Stimulated activated CD4-positive, alpha-beta T cell treated with anti-CD3 and anti-CD28 coated beads, Interleukin-15, amount 100 ng/mL, for 24 hours (primary cell): ENCODE measurements around the gene CACNG5.

Experiments used
- DNase-seq: peaks from one replicate; pipeline ENCODE4 v3.0.0-alpha.2; 2020

The CACNG5 gene

DNA sequence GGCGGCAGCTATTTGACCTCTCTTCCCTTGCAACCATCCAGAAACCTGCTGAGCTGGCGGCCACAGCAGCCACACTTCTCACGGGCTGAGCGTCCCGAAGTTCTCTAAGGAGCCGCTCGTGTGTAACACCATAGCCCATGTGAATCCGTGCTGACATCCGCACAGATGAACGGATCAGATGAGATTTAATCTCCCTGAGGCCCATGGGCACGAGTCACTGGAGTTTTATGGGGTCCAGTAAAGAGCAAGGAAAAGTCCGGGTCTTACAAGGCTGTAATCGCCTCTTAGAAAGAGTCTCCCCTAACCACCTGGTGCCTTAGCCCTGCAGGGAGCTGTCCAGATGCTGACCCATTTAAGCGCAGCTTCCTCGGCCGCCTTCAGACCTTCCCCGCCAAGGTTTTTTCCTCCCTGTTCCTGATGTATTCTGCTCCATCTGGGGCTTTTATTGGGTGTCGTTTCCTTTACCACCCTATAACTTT lies 5.5 kb upstream of the CACNG5 start:
- DNase-seq = peak; percentile 15

DNA sequence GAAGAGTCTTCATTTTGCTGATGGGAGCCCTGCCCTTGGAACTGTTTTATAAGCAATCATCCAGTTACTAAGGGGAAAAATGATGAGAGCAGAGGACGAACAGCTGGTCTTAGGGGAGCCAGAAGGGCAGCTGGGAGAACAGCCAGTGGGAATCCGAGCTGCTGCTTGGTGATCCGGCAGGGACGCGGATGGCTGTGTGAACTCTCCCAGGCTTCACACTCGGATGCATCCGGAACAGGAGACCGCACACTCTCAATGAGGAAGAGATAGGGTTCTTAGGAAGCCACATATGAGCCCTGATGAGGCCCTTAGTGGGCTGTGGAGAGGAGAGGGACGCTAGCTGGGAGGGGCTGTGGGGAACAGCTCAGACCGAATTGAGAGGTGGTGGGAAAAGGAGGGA lies 5.0 kb upstream of the CACNG5 start:
- DNase-seq = no peak

DNA sequence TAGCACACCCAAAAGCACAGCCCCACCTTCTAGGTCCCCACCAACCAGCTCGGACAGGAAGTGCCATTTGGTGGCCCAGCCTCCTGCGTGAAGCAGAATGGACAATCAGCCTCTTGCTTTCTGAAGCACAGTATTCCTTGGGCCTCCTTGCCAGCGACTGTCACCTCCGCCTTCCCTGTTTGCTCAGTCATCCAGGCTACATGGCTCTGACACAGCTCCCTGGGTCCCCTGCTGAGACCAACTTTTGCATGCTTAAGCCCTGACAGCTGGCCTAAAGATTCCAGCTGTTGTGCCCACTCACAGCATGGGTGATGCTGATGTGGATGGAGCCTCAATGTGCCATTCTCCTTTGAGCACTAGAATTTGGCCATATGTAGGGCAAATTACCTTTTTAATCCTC lies 4.5 kb upstream of the CACNG5 start:
- DNase-seq = no peak

DNA sequence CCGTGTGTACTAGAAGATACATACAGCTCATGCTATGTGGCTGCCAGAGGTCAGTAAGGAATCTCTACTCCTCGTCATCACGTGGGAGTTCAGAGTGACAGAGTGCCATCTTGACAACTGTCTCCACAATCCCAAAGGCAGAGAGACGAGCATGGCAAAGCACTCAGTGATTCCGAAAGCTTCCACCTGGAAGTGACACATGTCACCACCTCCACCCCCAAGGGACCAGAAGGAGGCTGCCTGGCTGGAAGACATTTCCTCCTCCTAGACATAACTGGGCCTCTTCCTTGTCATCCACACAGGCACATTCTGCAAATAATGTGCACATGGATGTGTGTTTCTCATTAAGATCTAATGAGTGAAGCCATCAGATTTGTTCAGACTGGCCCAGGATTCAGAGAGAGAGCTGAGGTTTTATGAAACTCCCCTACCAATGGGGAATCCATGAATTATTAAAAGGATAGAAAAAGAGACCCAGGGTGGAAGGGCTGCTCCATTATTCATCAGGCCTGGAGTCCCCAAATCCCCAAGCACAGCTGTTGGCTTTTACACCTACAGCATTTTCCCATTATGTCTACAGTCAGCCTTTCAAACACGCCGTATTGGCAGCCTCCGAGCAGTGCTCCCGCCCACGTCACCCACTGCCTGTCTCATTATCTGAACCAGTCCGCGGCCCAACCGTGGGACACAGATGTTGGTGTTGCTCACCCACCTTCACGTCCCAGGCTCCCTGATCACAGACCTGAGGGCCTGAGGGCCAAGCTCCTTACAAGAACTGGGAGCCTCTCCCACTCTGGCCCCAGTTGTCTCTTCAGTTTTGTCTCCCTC lies 3.3 kb upstream of the CACNG5 start:
- no peak for DNase-seq

DNA sequence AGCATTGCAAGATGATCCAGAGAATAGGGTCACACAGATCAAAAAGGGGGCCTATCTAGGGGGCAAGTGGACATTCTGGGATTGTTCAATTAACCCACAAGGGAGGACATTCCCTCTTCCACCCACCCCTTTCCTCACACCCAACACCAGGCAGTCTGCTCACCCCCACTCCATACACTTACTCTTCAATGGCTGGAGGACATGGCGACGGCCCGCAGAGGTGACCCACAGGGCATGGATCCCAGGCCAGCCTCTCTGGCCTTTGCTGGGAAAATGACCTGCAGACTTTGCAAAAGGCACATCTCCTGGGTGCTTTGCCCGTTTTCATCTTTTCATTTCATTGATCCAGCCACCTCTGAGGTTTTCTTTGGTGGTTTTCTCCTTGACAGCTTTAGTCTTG lies 1.7 kb upstream of the CACNG5 start:
- DNase-seq = no peak

DNA sequence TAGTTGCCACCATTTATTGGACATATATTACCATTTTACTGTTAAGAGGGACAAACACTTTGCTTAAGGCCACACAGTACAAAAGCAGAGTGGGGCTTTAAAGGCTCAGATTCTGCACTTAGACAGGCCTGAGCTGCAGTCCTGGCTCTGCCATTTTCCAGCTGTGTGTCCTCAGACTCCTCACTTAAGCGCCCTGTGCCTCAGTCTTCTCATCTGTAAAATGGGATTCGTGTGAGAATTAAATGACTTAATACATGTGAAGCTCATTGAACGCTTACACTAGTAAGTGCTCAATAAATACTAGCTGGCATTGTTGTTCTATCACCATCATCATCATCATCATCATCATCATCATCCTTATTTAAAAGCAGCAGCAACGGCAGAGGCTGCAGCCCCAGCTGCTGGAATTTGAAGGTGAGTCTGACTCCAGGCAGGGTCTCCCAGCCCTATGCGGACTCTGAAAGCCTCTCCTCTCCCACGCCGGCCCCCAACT lies 445 bp upstream of the CACNG5 start:
- DNase-seq = no peak

DNA sequence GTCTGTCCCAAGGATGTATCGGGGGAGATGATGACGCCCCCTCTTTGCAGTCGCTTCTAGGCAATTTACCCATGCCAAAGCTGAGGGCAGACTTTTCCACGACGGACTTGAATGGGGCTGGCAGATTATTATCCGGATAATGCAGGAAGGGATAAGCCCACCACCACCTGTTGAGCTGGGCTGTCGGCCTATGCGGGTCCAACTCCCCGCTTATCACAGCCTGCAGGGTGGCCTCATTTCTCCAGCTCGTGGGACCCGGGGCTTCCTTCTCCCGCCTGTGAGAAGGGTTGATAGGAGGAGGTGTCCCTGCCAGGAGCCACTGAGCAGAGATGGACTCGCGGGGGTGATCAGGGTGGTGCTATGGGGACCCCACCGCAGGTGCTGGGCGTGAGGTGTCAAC lies 559 bp downstream of the CACNG5 start:
- no peak for DNase-seq

DNA sequence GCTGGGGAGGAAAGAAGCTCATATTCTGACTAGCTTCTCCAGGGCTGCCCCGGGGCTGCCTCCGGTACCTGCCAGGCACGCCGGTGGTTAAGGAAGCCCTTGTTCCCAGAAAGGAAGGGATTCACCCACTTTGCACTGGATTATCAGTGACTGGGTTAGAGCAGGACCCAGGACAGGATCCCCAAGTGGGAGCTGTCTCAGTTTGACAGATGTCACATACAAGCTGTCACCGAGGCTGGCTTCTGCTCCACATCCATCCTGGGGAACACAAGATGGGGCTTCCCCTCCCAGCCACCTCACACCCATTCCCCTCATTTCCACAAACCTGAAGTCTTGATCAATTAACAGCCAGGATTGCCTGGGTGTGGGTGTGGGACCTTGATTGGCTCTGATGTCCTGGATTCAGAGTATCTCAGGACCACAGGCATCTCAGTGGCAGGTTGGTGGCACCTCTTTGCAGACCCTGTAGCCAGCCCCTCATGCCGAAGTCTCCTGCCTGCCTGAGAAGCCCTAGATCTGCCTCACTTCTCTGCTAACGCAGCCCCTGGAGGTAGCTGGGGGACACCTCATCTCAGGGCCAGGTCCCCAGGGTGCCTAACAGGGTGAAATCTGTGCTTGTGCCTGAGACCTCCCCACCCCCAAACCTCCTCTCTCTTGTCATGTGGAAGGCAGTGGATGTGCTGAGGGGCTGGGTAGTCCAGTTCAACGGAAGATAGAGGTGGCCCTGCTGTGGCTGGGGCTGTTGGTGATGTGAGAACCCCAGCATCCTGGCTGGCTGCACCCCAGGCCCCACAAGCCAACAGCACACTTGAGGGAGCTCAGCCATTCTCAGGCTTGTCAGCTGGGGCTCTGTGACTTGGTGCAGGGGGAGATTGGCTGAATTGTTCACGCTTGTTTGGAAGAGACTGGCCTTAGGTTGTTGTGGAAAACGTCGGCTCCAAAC lies 1.4 kb downstream of the CACNG5 start:
- DNase-seq = no peak

DNA sequence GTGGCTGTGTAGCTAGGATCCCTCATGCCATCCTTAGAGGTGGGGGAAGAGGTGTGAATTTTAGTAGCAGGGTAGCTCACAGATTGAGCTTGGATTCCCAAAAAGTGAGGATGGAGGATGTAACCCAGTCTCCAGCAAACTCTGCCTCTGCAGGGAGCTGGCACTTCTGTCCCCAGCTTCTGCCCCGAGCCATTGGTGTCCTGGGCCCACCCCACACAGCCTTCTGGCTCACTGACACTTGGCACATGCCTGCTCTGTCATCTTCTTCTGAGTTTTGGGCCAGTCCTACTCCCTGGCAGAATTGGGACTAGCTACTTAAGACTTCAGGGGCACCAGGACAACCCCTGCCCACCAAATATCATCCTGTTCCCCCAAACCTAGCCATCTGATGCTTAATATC lies 2.3 kb downstream of the CACNG5 start:
- no peak for DNase-seq

DNA sequence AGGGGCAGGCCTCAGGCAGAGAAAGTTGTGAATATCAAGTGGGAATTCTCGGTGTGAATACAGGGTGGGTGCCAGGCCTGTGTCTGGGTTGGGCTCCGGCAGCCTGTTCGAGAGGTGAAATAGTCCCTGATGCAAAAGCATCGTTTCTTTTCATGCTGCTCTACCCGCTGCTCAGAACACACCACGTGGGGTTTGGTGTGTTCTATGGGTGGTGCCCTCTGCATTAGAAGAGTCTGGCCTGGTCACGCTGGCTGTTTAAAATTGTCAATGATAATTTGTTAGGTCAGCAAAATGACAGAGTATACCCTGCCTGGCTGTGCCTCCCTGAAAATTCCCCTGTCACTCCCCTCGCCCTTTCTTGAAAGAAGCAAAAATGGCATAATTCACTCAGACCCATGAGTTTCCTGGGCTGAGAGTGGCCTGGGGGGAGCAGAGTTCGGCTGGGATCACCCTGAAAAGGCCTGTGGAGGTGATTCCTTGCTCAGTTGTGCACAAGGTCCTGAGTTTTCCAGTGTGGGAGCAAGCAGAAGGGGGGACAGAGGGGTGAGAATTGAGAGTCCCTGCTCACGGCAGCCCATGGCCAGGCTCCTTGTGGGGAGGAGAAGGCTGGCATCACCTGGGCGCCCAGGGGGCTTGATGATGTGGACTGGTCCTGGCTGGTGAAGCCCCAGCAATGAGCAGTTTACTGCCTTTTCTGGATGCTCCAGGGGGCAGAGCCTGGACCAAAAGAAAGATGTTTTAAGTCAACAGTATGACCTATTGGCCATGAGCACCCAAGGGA lies 3.2 kb downstream of the CACNG5 start:
- no peak for DNase-seq

DNA sequence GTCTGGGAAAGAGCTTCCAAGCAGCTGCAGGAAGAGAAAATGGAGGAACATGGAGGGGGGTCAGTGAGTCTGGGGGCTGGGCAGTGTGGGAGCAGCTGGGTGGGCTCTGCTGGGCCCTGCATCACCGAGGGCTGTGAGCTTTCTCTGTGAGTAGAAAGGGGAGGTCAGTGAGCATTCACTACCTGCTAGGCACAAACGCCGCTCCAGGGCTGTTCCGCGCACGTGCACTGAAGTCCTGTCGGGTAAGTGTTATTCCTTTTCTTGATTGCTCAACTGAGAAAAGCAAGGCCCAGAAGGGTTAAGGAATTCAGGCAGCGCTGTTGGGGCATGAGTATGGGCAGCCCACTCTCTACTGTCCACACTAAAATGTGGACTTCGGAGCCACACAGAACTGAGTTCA lies 4.7 kb downstream of the CACNG5 start:
- DNase-seq = no peak

DNA sequence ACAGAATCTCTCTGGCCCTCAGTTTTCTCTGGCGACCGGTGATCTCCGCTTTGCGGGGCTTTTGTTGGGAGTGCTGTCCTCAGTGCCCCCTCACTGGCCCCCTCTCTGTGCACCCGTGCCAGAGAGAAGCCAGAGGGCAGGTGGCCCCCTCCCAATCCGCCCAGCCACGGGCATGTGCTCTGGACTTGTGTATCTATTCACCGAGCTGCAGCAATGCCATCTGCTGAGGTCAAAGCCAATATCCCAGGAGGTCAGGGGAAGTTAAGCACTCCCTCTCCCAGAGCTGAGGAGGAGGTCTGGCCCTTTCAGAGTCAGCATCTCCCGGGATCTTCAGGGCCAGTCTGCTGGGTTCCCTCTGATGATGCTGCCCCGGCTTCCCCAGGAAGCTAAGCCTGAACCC lies 5.1 kb downstream of the CACNG5 start:
- no peak for DNase-seq

DNA sequence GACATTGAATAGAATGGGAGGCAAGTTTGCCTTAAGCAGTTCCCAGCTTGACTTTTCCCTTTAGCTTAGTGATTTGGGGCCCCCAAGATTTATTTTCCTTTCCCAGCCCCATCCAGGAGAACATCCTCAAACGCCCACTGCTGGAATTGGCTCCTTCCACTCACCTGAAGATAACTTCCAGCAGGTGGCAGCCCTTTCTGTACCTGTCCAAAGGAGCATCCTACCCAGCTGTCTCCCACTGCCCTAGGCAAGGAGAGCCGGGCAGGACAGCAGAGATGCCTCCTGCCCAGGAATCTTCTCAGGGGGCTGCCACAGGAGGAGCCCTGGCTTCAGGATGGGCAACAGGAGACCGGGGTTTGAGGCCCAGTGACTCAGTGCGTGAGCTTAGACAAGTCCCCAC lies 6.4 kb downstream of the CACNG5 start:
- DNase-seq = no peak

DNA sequence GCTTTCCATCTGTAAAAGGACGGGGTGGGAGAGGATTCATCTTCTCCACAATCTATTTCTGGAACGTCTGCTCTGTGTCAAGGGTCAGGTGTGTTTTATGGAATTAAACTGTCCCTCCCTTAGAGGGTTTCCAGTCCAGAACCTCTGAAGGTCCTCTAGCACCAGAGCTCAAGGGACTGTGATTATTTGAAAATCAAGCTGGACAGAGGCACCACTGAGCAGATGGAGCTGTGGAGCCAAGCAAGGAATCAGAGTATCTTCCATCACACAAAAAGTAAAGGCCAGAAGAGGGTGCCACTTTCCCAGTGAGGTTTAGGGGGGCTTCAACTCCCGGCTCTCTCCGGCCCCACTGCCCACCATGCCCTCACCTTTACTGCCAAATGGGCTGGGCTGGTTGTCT lies 6.8 kb downstream of the CACNG5 start:
- DNase-seq = no peak

DNA sequence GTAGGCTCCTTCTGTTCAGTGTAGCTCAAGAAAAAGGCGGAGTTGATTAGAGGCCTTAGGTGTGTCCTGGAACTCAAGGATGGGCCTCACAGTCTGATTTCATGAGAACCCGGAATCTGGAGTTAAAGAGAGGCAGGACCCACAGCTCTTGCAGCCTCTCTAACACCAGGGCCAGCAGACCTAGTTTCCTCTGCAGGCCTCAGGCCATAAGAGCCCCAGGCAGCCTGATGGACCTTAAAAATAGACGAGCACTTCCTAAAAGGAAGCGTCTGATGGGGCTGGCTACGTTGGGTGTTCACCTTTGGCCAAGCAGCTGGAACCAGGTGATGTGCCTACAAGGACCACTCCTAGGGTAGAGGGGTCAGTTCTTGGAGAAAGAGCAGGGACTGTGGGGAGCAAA lies 7.6 kb downstream of the CACNG5 start:
- DNase-seq = no peak

DNA sequence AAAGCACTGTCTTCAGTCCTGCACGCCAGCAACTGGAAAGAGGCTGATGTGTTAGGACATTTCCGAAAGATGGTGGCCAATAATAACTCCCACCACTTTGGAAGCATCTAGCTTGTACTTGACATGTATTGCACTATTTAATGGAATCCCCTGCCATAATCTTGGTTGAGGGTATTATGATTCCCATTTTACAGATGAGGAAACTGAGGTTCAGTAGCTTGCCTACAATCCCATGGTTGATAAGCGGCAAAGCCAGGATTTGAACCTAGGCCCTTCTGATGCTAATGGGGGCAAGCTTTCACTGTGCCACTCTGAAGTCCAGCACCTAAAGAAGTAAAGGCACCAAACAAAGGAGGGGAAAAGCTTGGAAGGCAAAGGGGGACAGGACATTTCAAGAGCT lies 8.0 kb downstream of the CACNG5 start:
- no peak for DNase-seq

DNA sequence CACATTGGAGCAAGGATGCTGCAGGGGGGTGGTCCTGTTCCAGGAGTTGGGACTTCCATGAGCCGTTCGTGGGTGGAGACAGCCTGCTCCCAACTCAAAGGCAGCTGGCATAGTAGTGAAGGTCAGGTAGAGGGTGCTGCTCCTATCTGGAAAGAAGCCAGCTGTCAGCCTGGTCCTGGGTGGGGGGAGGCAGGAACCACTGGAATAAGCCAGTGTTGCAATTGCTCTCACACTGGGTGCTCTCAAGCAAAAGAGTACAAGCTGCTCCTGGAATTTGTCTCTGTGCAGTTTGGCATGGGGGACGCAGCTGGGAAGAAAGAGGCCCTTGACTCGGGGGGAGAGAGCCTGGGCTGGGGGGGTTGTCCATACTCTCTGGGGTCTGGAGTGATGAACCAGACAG lies 8.7 kb downstream of the CACNG5 start:
- DNase-seq = no peak

DNA sequence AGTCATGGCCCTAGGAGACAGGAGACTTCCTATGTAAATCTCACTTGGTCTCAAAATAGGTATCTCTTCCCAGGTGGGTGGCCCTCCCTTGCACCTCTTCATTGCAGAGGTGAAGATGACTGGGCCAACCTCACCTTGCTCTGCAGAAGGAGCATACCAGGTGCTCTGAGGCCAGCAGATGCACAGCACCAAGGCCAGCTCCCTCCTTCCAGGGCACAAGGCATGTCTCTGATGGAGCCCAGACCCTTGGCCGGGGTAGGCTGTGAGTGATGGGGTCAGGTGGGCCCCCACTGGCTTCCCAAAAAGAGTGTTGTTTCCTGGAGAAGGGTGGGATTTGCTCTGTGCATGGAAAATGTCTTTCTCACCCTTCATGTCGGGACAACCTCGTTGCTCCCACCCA lies 12.8 kb downstream of the CACNG5 start:
- DNase-seq = no peak

DNA sequence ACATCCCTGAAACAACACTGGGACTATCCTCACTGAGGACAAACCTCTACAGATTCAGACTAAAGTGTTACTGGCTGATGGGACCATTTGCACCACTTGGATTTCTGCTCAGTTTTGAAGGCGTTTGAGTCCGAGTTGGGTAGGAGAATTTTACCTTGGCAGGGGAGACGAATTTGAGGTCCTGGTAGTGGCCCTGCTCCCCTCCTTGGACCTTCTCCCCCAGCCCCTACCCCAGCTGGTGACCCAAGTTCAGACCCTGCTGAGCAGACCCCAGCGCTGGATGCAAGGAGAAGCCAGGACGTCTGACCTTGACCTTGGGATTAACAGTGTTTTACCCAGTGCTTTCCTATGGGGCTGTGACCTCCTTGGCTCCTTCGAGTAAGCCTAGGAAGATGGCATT lies 13.6 kb downstream of the CACNG5 start:
- DNase-seq = no peak

DNA sequence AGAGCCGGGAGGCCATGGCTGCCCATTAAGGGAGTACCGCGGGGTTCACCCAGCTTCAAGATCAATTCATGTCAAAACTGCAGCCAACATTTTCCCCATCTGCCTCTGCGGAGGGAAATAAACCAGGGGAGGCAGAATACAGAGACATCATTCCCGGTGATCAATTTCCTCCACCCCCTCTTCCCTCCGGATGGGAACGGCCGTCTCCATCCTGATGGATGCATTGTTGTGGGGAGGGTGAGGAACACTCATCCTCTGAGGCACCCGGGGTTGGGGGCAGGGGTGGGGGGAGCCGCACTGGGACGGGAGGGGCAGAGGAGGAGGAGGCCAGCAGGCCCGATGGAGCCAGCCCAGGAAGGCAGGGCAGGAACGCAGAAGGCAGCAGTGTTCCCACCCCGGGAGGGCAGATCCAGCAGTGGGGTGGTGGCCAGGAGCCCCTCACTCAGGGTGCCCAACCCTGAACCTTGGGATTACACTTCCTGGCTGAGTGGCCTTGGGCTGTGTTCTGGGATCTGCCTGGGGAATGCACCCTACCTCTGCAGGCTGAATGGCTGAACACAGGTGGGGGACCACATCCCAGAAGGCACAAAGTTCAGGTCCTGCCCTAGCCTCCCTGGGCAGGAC lies 14.2 kb downstream of the CACNG5 start:
- DNase-seq = no peak

DNA sequence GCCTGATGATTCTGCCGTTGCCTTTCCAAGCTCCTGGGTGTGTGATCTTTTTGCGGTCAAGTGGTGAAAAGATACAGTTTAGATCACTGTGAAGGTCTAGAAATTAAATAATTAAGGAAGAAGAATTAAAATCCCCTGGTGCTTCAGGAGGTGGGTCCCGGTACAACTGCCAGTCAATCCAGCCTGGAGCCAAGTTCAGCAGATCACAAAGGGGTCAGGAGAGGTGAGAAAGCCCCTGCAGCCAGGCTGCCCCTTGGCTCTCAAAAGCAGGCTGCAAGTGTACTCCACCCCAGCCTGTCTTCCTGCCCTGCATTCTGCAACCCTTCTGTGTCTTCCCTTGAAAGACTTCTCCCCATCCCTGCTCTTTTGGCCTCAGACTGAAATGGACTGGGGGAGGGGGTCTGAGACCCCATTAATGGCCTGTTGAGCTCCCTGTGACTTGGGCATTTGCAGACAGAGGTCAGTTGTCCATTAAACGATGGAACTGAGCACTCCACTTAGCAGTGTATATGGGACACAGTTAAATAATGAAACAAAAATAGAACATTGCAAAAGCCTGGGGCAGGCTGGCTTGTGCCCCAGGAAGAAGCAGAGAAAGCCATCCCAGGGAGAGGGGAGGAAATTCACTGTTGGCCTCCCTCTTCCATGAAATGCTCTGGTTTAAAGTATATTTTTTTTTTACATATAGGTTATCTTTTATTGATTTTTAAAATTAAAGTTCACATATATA lies 15.1 kb downstream of the CACNG5 start:
- DNase-seq = no peak

DNA sequence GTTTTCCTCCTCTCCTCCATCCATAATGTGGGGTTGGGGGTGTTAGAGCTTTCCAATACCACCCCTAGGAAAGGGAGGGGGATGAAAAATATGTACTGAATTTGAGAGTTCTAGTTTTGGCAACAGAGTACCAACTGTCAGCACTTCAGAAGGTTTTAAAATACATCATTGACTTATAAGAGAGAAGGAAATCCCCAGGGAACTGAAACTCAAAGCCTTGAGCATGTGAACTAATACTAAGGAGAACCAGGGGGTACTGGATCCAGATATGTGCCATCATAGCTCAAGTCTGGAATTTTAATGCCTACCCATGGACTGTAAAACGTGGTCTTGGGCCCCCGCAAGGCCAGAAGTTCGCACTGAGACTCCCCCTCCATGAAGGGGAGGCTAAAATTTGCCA lies 15.8 kb downstream of the CACNG5 start:
- no peak for DNase-seq
